HepG2 (cell line): Measurements from ENCODE around the gene FRMD6. TPM values are rescaled to one million over a fixed set of nuclear protein-coding genes. Genes with fewer than 3 reads are reported as not detected.

Experiments used
- BHLHE40 ChIP-seq: IDR thresholded peaks from 2 replicates; pipeline ENCODE4 v1.6.1; 2011; ENCODE audit warnings: low read length, improper control_type of control experiment
- CREB3 ChIP-seq: sonication (generic); formaldehyde crosslinking; IDR thresholded peaks from 2 replicates; pipeline ENCODE4 v1.5.0; 2020; ENCODE audit warnings: missing genetic modification reagents
- ELF1 ChIP-seq: sonication (generic); formaldehyde crosslinking; IDR thresholded peaks from 2 replicates; pipeline ENCODE4 v1.4.0; 2020; ENCODE audit warnings: missing genetic modification reagents
- HNRNPLL ChIP-seq: fragments of 200-400 bp; formaldehyde crosslinking; IDR thresholded peaks from 2 replicates; pipeline ENCODE4 v1.6.1; 2017; ENCODE audit warnings: mild to moderate bottlenecking, low read depth, low read length; ENCODE audit not compliant: poor library complexity, severe bottlenecking
- KDM2A ChIP-seq: sonication (generic); formaldehyde crosslinking; IDR thresholded peaks from 2 replicates; pipeline ENCODE4 v1.4.0; 2020; ENCODE audit warnings: low read depth, missing genetic modification reagents, borderline replicate concordance
- MIER3 ChIP-seq: IDR thresholded peaks from 2 replicates; pipeline ENCODE4 v1.6.1; 2016; ENCODE audit warnings: missing compliant biosample characterization, borderline replicate concordance
- MLLT10 ChIP-seq: sonication (generic); formaldehyde crosslinking; IDR thresholded peaks from 2 replicates; pipeline ENCODE4 v1.4.0; 2020; ENCODE audit warnings: missing genetic modification reagents
- NCOA5 ChIP-seq: sonication (generic); formaldehyde crosslinking; IDR thresholded peaks from 2 replicates; pipeline ENCODE4 v1.4.0; 2020; ENCODE audit warnings: missing genetic modification reagents
- NR1H2 ChIP-seq: sonication (generic); formaldehyde crosslinking; IDR thresholded peaks from 2 replicates; pipeline ENCODE4 v1.8.1; 2022; ENCODE audit warnings: low read depth, missing genetic modification reagents, borderline replicate concordance
- POGZ ChIP-seq: sonication (generic); formaldehyde crosslinking; IDR thresholded peaks from 2 replicates; pipeline ENCODE4 v1.4.0; 2020; ENCODE audit warnings: mild to moderate bottlenecking, missing genetic modification reagents
- POLR2A ChIP-seq, 2 experiments: IDR thresholded peaks; 2 replicates each; pipeline ENCODE4 v1.6.1; 2011; ENCODE audit warnings: low read depth in 2 of 2, low read length in 2 of 2, mild to moderate bottlenecking in 1 of 2, moderate library complexity in 1 of 2; ENCODE audit not compliant: insufficient read depth in 1 of 2
- SKI ChIP-seq: fragments of 450-650 bp; IDR thresholded peaks from one replicate; pipeline ENCODE4 v1.6.1; 2018; ENCODE audit warnings: mild to moderate bottlenecking; ENCODE audit not compliant: partially characterized antibody
- TAF1 ChIP-seq: sonication (generic); formaldehyde crosslinking; IDR thresholded peaks from 2 replicates; pipeline ENCODE4 v1.4.0; 2020; ENCODE audit warnings: missing genetic modification reagents
- TBX2 ChIP-seq: sonication (generic); formaldehyde crosslinking; IDR thresholded peaks from 2 replicates; pipeline ENCODE4 v1.5.0; 2020; ENCODE audit warnings: missing genetic modification reagents, mild to moderate bottlenecking, borderline replicate concordance
- TFDP1 ChIP-seq: IDR thresholded peaks from 2 replicates; pipeline ENCODE4 v1.6.1; 2016; ENCODE audit warnings: missing compliant biosample characterization, missing genetic modification reagents, borderline replicate concordance
- THAP11 ChIP-seq: IDR thresholded peaks from 2 replicates; pipeline ENCODE4 v1.6.1; 2016; ENCODE audit warnings: missing biosample characterization, missing genetic modification reagents
- ZBTB7A ChIP-seq: sonication (generic); formaldehyde crosslinking; IDR thresholded peaks from 2 replicates; pipeline ENCODE4 v1.8.0; 2022; ENCODE audit warnings: mild to moderate bottlenecking, missing genetic modification reagents
- ZNF317 ChIP-seq: sonication (generic); formaldehyde crosslinking; IDR thresholded peaks from 2 replicates; pipeline ENCODE4 v1.5.0; 2020; ENCODE audit warnings: mild to moderate bottlenecking, missing genetic modification reagents
- ZNF33B ChIP-seq: sonication (generic); formaldehyde crosslinking; IDR thresholded peaks from 2 replicates; pipeline ENCODE4 v1.5.1; 2020; ENCODE audit warnings: mild to moderate bottlenecking, missing genetic modification reagents
- ZNF546 ChIP-seq: sonication (generic); formaldehyde crosslinking; conservative IDR thresholded peaks from 2 replicates; pipeline ENCODE4 v1.8.1; 2023; ENCODE audit warnings: mild to moderate bottlenecking, missing genetic modification reagents
- ZNF563 ChIP-seq: sonication (generic); formaldehyde crosslinking; IDR thresholded peaks from 2 replicates; pipeline ENCODE4 v1.8.0; 2022; ENCODE audit warnings: mild to moderate bottlenecking, moderate library complexity, missing genetic modification reagents
- ZNF674 ChIP-seq: sonication (generic); formaldehyde crosslinking; IDR thresholded peaks from 2 replicates; pipeline ENCODE4 v1.5.0; 2020; ENCODE audit warnings: low read depth, mild to moderate bottlenecking, missing genetic modification reagents
- ZNF768 ChIP-seq: sonication (generic); formaldehyde crosslinking; IDR thresholded peaks from 2 replicates; pipeline ENCODE4 v1.4.0; 2020; ENCODE audit warnings: missing genetic modification reagents
- ZNF772 ChIP-seq: sonication (generic); formaldehyde crosslinking; IDR thresholded peaks from 2 replicates; pipeline ENCODE4 v1.5.0; 2020; ENCODE audit warnings: mild to moderate bottlenecking, missing genetic modification reagents
- ZNF777 ChIP-seq: sonication (generic); formaldehyde crosslinking; IDR thresholded peaks from 2 replicates; pipeline ENCODE4 v1.4.0; 2020; ENCODE audit warnings: missing genetic modification reagents
- ZSCAN29 ChIP-seq: sonication (generic); formaldehyde crosslinking; conservative IDR thresholded peaks from 2 replicates; pipeline ENCODE4 v1.4.0; 2020; ENCODE audit warnings: mild to moderate bottlenecking, missing genetic modification reagents
- polyA plus RNA-seq, 8 experiments: library from polyadenylated mRNA; depleted of rRNA in 3 of 8; stranded (reverse) in 7 of 8; unstranded in 1 of 8; fragments of >200 nt; fragmentation: Illumina TruSeq in 4 of 8; extraction: Trizol in 4 of 8; gene quantifications; 2 replicates each; pipeline versions ENCODE4 v1.2.1 to v1.2.3, GENCODE V29; 2011 to 2016; ENCODE audit warnings: low read depth in 4 of 8, missing spikeins in 1 of 8, mixed read lengths in 1 of 8; ENCODE audit not compliant: insufficient read depth in 1 of 8
- total RNA-seq, 5 experiments: library from RNA; depleted of rRNA; stranded (reverse); fragments of >200 nt; fragmentation: Illumina TruSeq; extraction: Trizol; gene quantifications; 2 replicates each; pipeline ENCODE4 v1.2.3, GENCODE V29; 2016; ENCODE audit warnings: low read depth in 1 of 5
- TF ChIP-seq, protein P1 (sequence below): IDR thresholded peaks from 2 replicates; pipeline ENCODE4 v1.6.1; 2012; ENCODE audit warnings: inconsistent platforms
- TF ChIP-seq, protein P2 (sequence below): IDR thresholded peaks from 2 replicates; pipeline ENCODE4 v1.6.1; 2018; ENCODE audit warnings: missing genetic modification reagents, mild to moderate bottlenecking, missing compliant biosample characterization

Gene FRMD6
- total and polyA plus RNA-seq, 2 of the 13 experiments (the other 11 are each of a cell fraction or from before 2014, with no cell fraction given): 2.4 to 5.4 TPM

- 0 out of 2 replicates have a peak, but pooled peaks have one; percentile 42 for TF ChIP-seq MIER3 (CRISPR knock-in tag)
- TF ChIP-seq POGZ (CRISPR knock-in tag): no peak
- TF ChIP-seq, protein P1, sequence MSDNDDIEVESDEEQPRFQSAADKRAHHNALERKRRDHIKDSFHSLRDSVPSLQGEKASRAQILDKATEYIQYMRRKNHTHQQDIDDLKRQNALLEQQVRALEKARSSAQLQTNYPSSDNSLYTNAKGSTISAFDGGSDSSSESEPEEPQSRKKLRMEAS: peak; percentile 65
- 0 out of 2 replicates have a peak, but pooled peaks have one; percentile 49 for TF ChIP-seq ZNF674 (CRISPR knock-in tag)
- TF ChIP-seq ZNF772 (CRISPR knock-in tag): peak; percentile 59; the same call in 1 of the 2 replicates
- TF ChIP-seq ZBTB7A (CRISPR knock-in tag): peak; percentile 45; the same call in 1 of the 2 replicates
- no peak for TF ChIP-seq MLLT10
- TF ChIP-seq HNRNPLL: peak; percentile 0
- TF ChIP-seq SKI: peak; percentile 42
- peak; percentile 35; the same call in 1 of the 2 replicates for TF ChIP-seq TFDP1 (CRISPR knock-in tag)
- TF ChIP-seq CREB3 (CRISPR knock-in tag): 0 out of 2 replicates have a peak, but pooled peaks have one; percentile 32
- TF ChIP-seq, protein P2, sequence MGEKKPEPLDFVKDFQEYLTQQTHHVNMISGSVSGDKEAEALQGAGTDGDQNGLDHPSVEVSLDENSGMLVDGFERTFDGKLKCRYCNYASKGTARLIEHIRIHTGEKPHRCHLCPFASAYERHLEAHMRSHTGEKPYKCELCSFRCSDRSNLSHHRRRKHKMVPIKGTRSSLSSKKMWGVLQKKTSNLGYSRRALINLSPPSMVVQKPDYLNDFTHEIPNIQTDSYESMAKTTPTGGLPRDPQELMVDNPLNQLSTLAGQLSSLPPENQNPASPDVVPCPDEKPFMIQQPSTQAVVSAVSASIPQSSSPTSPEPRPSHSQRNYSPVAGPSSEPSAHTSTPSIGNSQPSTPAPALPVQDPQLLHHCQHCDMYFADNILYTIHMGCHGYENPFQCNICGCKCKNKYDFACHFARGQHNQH (CRISPR knock-in tag): peak; percentile 16; the same call in 1 of the 2 replicates
- peak; percentile 83 for TF ChIP-seq TAF1
- peak; percentile 5; the same call in 1 of the 2 replicates for TF ChIP-seq ZNF768 (CRISPR knock-in tag)
- TF ChIP-seq THAP11: peak; percentile 17
- peak; percentile 34; the same call in 1 of the 2 replicates for TF ChIP-seq ZNF317
- TF ChIP-seq KDM2A: peak; percentile 16; the same call in 1 of the 2 replicates
- TF ChIP-seq POLR2A (IDR thresholded peaks at IDR 0.05; ENCODE audit: insufficient read depth in 1 of 2, low read depth in 2 of 2, low read length in 2 of 2): peak; percentile 57 to 60; a peak in 3 of 4 replicates
- TF ChIP-seq ELF1 (CRISPR knock-in tag): peak; percentile 41; the same call in 1 of the 2 replicates
- peak; percentile 25; the same call in 1 of the 2 replicates for TF ChIP-seq TBX2 (CRISPR knock-in tag)
- TF ChIP-seq ZNF33B (CRISPR knock-in tag): no peak
- peak; percentile 22; the same call in 1 of the 2 replicates for TF ChIP-seq ZNF777 (CRISPR knock-in tag)
- TF ChIP-seq BHLHE40: peak; percentile 94
- peak; percentile 4; the same call in 1 of the 2 replicates for TF ChIP-seq ZNF563 (CRISPR knock-in tag)
- TF ChIP-seq ZSCAN29 (CRISPR knock-in tag): no peak
- TF ChIP-seq NR1H2: 0 out of 2 replicates have a peak, but pooled peaks have one; percentile 14
- TF ChIP-seq ZNF546 (CRISPR knock-in tag): peak; percentile 75; the same call in 1 of the 2 replicates
- TF ChIP-seq NCOA5 (CRISPR knock-in tag): no peak
Observed at GRCh38 chr14:51651388-51652167, at the start of gene FRMD6 (continued).
